NCI-H82 (cell line): ENCODE measurements around the gene RGS6.
"Not testable (repeated sequence)": the region's sequence is repeated elsewhere in the genome, so short reads cannot be mapped to it uniquely, and the experiment has no call there.

ENCODE experiments used
- DNase-seq: peaks from one replicate; lab custom pipeline; 2025; lab: John Stamatoyannopoulos, UW

Gene RGS6

GRCh38 chr14:72454388-72455160 is 522.3 kb downstream of the RGS6 start:
- DNase-seq: no peak

GRCh38 chr14:72457641-72458040 is 525.4 kb downstream of the RGS6 start:
- DNase-seq: no peak

- DNase-seq: no peak
Observed at GRCh38 chr14:72462056-72462455, 529.8 kb downstream of the RGS6 start.

- DNase-seq: no peak
Observed at GRCh38 chr14:72463291-72463866, 531.1 kb downstream of the RGS6 start.

- DNase-seq: no peak
Observed at GRCh38 chr14:72464226-72464625, 532.0 kb downstream of the RGS6 start.

- no peak for DNase-seq
Observed at GRCh38 chr14:72466325-72466724, 534.1 kb downstream of the RGS6 start.

GRCh38 chr14:72471346-72471745 is 539.1 kb downstream of the RGS6 start:
- no peak for DNase-seq

- no peak for DNase-seq
Observed at GRCh38 chr14:72472845-72473244, 540.6 kb downstream of the RGS6 start.

- DNase-seq: no peak
Observed at GRCh38 chr14:72476657-72477499, 544.6 kb downstream of the RGS6 start.

GRCh38 chr14:72477578-72477977 is 545.3 kb downstream of the RGS6 start:
- not testable (repeated sequence) for DNase-seq

- no peak for DNase-seq
Observed at GRCh38 chr14:72478471-72478893, 546.3 kb downstream of the RGS6 start.

GRCh38 chr14:72479461-72479931 is 547.3 kb downstream of the RGS6 start:
- DNase-seq: no peak

GRCh38 chr14:72480464-72481243 is 548.4 kb downstream of the RGS6 start:
- DNase-seq: no peak

- DNase-seq: no peak
Observed at GRCh38 chr14:72483311-72483710, 551.1 kb downstream of the RGS6 start.

GRCh38 chr14:72485695-72486094 is 553.5 kb downstream of the RGS6 start:
- no peak for DNase-seq

GRCh38 chr14:72488514-72488913 is 556.3 kb downstream of the RGS6 start:
- no peak for DNase-seq

GRCh38 chr14:72492196-72492595 is 560.0 kb downstream of the RGS6 start:
- DNase-seq: no peak

GRCh38 chr14:72495668-72496067 is 563.4 kb downstream of the RGS6 start:
- no peak for DNase-seq

GRCh38 chr14:72498646-72499045 is 566.4 kb downstream of the RGS6 start:
- no peak for DNase-seq

GRCh38 chr14:72499746-72500145 is 567.5 kb downstream of the RGS6 start:
- DNase-seq: no peak

GRCh38 chr14:72500234-72500838 is 568.1 kb downstream of the RGS6 start:
- no peak for DNase-seq
